D721Med (cell line): ENCODE results near the gene PNMA6E.

ENCODE experiments used
- DNase-seq: peaks from one replicate; pipeline ENCODE4 v3.0.0; 2011; ENCODE audit warnings: low spot score; ENCODE audit not compliant: insufficient read length
- FAIRE-seq: peaks from 2 replicates; lab custom pipeline; 2011; peaks lifted over from hg19 to GRCh38; lab: Jason Lieb, UNC
- TF ChIP-seq, protein P1 (sequence below): IDR thresholded peaks from 2 replicates; pipeline ENCODE4 v1.5.1; 2012; ENCODE audit warnings: mild to moderate bottlenecking, control low read depth; ENCODE audit not compliant: insufficient read depth; ENCODE audit errors: missing control alignments

The PNMA6E gene

DNA sequence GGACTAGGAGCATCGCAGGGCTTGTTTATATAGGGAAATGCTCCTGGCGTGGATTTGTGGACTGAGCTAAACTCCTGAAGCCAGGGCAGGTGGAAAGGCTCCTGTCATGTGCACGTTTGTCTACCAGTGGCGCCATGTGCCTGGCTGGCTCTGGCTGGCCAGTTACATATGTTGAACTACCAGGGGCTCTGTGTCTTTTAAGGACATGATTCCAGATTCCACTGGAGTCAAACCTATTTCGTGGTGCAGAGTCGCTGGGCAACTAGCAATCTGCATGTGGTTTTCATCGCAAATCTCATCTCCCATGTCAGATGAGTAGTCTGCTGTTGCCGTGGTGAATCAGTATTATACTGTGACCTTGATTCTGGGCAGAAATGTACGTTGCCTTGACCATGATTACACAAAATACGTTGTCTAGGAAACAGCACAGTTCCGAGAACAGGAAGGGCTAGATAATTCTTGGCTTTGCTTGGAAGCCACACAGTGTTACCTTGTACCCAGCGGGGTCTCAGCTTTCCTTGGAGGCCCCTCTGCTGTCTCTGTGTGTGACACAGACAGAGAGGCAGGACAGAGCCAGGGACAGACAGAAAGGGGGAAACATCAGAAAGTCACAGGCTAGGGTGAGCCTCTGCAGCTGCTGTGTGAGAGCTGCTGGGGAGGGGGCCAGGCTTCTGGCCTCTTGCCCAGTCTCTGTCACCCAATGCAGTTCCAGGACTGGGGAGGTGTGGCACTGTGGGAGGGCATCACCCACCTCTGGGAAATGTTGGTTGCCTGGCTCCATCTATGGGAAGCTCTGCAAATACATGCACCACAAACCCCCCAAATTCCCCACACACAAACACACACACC is 19.2 kb downstream of the PNMA6E start:
- DNase-seq: no peak
- TF ChIP-seq, protein P1, sequence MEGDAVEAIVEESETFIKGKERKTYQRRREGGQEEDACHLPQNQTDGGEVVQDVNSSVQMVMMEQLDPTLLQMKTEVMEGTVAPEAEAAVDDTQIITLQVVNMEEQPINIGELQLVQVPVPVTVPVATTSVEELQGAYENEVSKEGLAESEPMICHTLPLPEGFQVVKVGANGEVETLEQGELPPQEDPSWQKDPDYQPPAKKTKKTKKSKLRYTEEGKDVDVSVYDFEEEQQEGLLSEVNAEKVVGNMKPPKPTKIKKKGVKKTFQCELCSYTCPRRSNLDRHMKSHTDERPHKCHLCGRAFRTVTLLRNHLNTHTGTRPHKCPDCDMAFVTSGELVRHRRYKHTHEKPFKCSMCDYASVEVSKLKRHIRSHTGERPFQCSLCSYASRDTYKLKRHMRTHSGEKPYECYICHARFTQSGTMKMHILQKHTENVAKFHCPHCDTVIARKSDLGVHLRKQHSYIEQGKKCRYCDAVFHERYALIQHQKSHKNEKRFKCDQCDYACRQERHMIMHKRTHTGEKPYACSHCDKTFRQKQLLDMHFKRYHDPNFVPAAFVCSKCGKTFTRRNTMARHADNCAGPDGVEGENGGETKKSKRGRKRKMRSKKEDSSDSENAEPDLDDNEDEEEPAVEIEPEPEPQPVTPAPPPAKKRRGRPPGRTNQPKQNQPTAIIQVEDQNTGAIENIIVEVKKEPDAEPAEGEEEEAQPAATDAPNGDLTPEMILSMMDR: peak; percentile 37
- no peak for FAIRE-seq

GRCh38 chrX:153380691-153381090 is 20.5 kb downstream of the PNMA6E start:
- TF ChIP-seq, protein P1: no peak
- FAIRE-seq (no peak), DNase-seq (no peak)

GRCh38 chrX:153379971-153380581 is 21.1 kb downstream of the PNMA6E start:
- FAIRE-seq (no peak), DNase-seq (no peak)
- TF ChIP-seq, protein P1: no peak

GRCh38 chrX:153379508-153379907 is 21.6 kb downstream of the PNMA6E start:
- DNase-seq (no peak), FAIRE-seq (no peak)
- TF ChIP-seq, protein P1: no peak

DNA sequence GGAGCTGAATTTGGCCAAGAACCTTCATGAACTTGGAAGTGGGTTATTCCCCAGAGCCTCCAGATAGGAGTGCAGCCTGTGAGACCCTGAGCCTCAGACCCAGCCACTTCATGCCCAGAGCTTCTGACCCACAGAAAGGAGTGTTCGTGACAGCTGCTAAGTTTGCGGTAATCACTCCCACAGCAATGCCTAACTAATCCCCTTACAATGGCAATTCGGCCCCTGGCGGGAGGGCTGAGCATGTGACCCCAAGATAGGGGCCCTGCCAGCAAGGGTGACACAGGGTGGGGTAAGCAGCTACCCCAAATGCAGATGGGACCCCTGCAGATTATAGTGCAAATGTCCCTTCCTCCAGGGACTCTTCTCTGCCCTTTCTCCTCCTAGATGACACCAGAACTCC is 22.5 kb downstream of the PNMA6E start:
- TF ChIP-seq, protein P1: no peak

GRCh38 chrX:153377727-153378126 is 23.4 kb downstream of the PNMA6E start:
- FAIRE-seq (no peak), DNase-seq (no peak)
- TF ChIP-seq, protein P1: no peak

More for the DNA sequence above, 22.5 kb downstream of the PNMA6E start:
- FAIRE-seq: no peak
- DNase-seq: no peak

DNA sequence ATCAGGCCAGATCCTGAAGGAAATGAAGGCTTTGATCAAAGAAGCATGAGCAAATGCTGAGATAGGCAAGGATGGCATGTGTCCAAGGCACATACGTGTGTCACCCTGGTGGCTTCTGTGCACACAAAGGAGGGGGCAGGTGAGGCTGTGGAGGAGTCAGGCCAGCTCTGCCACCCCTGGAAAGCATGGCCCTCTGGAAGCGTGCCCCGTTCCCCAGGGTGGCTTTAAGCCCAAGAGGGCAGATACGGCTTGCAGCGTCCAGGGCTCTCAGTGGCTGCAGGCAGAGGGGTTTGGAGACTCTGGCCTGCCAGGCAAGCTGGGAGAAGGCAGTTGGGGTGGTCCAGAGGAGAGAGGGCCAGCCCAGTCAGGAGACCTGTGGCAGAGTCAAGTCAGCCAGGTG is 25.6 kb downstream of the PNMA6E start:
- DNase-seq (no peak), FAIRE-seq (no peak)
- TF ChIP-seq, protein P1: no peak
